ENCODE results near the gene USP1. TPM values are rescaled to one million over a fixed set of nuclear protein-coding genes. Genes with fewer than 3 reads are reported as not detected.

USP1 gene
- total RNA-seq, 1 experiment from 2014 or later, result 64.6 TPM

GRCh38 chr1:62450301-62450700, 13.5 kb downstream of the USP1 start:
- no peak overlapping the region for H4K91ac ChIP-seq (ENCODE audit: insufficient read length, low read depth, low read length)
- no peaks in the 10 kb centered on the region for H3K9me3 Mint-ChIP-seq
- no peak overlapping the region for H2BK120ac ChIP-seq (ENCODE audit: low read depth, low read length, poor library complexity, severe bottlenecking)
- H3K27me3 ChIP-seq (ENCODE audit: insufficient read depth, low read length), result no peaks in the 10 kb centered on the region
- no peak overlapping the region for H2BK20ac ChIP-seq (ENCODE audit: low read depth, low read length, poor library complexity, severe bottlenecking)
- no peaks in the 10 kb centered on the region for H3K9me3 ChIP-seq (ENCODE audit: control insufficient read depth, low read depth, low read length)
- no peaks in the 10 kb centered on the region for H3K4me1 Mint-ChIP-seq
- no peak for DNase-seq
- H3K36me3 Mint-ChIP-seq (ENCODE audit: insufficient read depth in 1 of 3, low read depth in 3 of 3), result peaks cover 49 to 84% (median 84%) of the 10 kb centered on the region in 3 experiments
- H3K79me1 ChIP-seq (ENCODE audit: insufficient read depth, low read depth, low read length, poor library complexity, severe bottlenecking), result no peaks in the 10 kb centered on the region
- no peak overlapping the region for H4K8ac ChIP-seq (replicated peaks; ENCODE audit: insufficient read length, low read depth, low read length)
- no peaks in the 10 kb centered on the region for H3K23me2 ChIP-seq (ENCODE audit: insufficient read length, low read depth, low read length, poor library complexity, severe bottlenecking)
- H2BK5ac ChIP-seq (ENCODE audit: insufficient read length, low read length), result no peak overlapping the region
- WGBS (ENCODE audit: extremely low coverage, insufficient read length, low lambda C conversion rate), result no CpG with 5 or more reads among the region's 2 CpGs
- H3K27me3 Mint-ChIP-seq (ENCODE audit: low read depth), result no peaks in the 10 kb centered on the region
- H3K27ac ChIP-seq (ENCODE audit: insufficient read length, low read depth, low read length), result no peak overlapping the region
- H3K9ac ChIP-seq (ENCODE audit: extremely low read depth, insufficient read length, low read length), result no peak overlapping the region
- H3K18ac ChIP-seq (ENCODE audit: insufficient read length, low read depth, low read length), result no peak overlapping the region
- no peaks in the 10 kb centered on the region for H3K4me1 ChIP-seq (ENCODE audit: insufficient read depth, low read length)
- no peak overlapping the region for H2AK5ac ChIP-seq (ENCODE audit: insufficient read length, low read length)
- no peak overlapping the region for H3K23ac ChIP-seq (ENCODE audit: insufficient read length, low read depth, low read length)
- H3K4me2 ChIP-seq (ENCODE audit: insufficient read depth, insufficient read length, low read length), result no peak overlapping the region
- H3K56ac ChIP-seq (ENCODE audit: insufficient read length, low read depth, low read length), result no peak overlapping the region
- no peaks in the 10 kb centered on the region for H3K79me2 ChIP-seq (ENCODE audit: insufficient read depth, low read length)
- H3T11ph ChIP-seq (ENCODE audit: low read length), result no peak overlapping the region
- no peak overlapping the region for H4K5ac ChIP-seq (ENCODE audit: insufficient read length, low read depth, low read length)
- no peak overlapping the region for H2BK12ac ChIP-seq (ENCODE audit: insufficient read length, low read depth, low read length)
- H3K4ac ChIP-seq (ENCODE audit: low read depth, low read length), result no peak overlapping the region
- no peak overlapping the region for H2AFZ ChIP-seq (ENCODE audit: low read length)
- H3K14ac ChIP-seq (ENCODE audit: insufficient read depth, low read length), result no peak overlapping the region
- no peak overlapping the region for H3K4me3 Mint-ChIP-seq
- no peaks in the 10 kb centered on the region for H4K20me1 ChIP-seq (ENCODE audit: control insufficient read depth, insufficient read depth, insufficient read length)
- H2BK15ac ChIP-seq (ENCODE audit: low read depth, low read length), result no peak overlapping the region
- H3K27ac Mint-ChIP-seq, result peak overlapping the region in 1 of 3 experiments; percentile 0; a peak in 1 of 7 replicates
- TF ChIP-seq, protein P1, sequence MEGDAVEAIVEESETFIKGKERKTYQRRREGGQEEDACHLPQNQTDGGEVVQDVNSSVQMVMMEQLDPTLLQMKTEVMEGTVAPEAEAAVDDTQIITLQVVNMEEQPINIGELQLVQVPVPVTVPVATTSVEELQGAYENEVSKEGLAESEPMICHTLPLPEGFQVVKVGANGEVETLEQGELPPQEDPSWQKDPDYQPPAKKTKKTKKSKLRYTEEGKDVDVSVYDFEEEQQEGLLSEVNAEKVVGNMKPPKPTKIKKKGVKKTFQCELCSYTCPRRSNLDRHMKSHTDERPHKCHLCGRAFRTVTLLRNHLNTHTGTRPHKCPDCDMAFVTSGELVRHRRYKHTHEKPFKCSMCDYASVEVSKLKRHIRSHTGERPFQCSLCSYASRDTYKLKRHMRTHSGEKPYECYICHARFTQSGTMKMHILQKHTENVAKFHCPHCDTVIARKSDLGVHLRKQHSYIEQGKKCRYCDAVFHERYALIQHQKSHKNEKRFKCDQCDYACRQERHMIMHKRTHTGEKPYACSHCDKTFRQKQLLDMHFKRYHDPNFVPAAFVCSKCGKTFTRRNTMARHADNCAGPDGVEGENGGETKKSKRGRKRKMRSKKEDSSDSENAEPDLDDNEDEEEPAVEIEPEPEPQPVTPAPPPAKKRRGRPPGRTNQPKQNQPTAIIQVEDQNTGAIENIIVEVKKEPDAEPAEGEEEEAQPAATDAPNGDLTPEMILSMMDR (conservative IDR thresholded peaks at IDR 0.05), result no peak

All from H9 (cell line).